Erythroblast (primary cell): Measurements from ENCODE around the gene UFSP1.

Source experiments
- GATA1 ChIP-seq: IDR thresholded peaks from 2 replicates; pipeline ENCODE4 v1.6.1; 2011; ENCODE audit warnings: low read depth, mild to moderate bottlenecking, control low read depth, low read length, moderate library complexity
- POLR2A ChIP-seq: IDR thresholded peaks from 2 replicates; pipeline ENCODE4 v1.6.1; 2011; ENCODE audit warnings: mild to moderate bottlenecking, low read length

DNA sequence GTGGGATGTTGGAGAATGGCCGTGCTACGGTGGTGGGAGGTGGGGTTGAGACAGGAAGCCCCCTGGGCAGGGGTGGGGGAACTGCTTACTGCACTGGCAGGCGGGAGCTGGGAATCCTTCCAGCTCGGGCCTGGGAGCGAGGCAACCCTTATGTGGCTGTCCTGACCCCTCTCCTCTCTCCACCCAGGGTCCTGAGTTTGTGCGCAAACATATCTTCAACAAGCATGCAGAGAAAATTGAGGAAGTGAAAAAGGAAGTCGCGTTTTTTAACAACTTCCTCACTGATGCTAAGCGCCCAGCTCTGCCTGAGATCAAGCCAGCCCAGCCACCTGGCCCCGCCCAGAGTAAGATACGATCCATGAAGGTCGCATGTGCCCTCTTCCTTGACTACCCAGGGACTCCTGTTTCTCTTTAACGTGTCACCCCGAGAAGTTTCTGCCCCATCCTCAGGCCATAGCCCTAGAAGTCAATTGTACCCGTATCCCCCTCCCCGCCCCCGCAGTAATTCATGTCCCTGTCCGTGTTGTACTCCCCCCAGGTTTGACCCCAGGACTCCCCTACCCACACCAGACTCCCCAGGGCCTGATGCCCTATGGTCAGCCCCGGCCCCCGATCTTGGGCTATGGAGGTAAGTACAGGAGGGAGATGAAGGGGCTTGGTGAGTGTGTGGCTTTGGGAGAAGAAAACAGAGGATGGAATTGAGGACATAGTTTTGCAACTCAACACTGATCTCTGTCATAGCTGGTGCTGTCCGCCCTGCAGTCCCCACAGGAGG lies 1.8 kb downstream of the UFSP1 start:
- peak; percentile 12 for TF ChIP-seq POLR2A
- no peak for TF ChIP-seq GATA1
